Activated B cell treated with CpG ODN at 0.5 μM for 24 hours (primary cell): ENCODE results near the gene ITGA5. TPM values are rescaled to one million over a fixed set of nuclear protein-coding genes. Genes with fewer than 3 reads are reported as not detected.
A peak's percentile ranks its signal among the peaks of the same experiment; 100 is the strongest.

Source experiments
- ATAC-seq: fragments of 200-7000 bp; cut with Tn5 transposase; one replicate; pipeline ENCODE4 v1.10.0; 2021; ENCODE audit warnings: low read depth, mild to moderate bottlenecking, moderate library complexity
- CTCF ChIA-PET: fragments of 350-600 bp; sonication (Branson Sonifier 250); formaldehyde crosslinking; loops from one replicate; lab custom pipeline; 2021; ENCODE audit warnings: antibody characterized with exemption; lab: Charles Lee
- POLR2A ChIA-PET: fragments of 350-600 bp; sonication (Branson Sonifier 250); formaldehyde crosslinking; loops from one replicate; lab custom pipeline; 2021; ENCODE audit warnings: antibody characterized with exemption; lab: Charles Lee
- DNase-seq: peaks from one replicate; pipeline ENCODE4 v3.0.0; 2022
- H3K27ac Mint-ChIP-seq: one replicate; pipeline ENCODE4 v1.8.0; 2020; ENCODE audit warnings: mixed read lengths
- H3K27me3 Mint-ChIP-seq: one replicate; pipeline ENCODE4 v1.8.0; 2021; ENCODE audit warnings: mixed read lengths
- H3K36me3 Mint-ChIP-seq: one replicate; pipeline ENCODE4 v1.8.0; 2021; ENCODE audit warnings: low read depth, mixed read lengths
- H3K4me1 Mint-ChIP-seq: one replicate; pipeline ENCODE4 v1.8.0; 2021; ENCODE audit warnings: mixed read lengths
- H3K4me3 Mint-ChIP-seq: one replicate; pipeline ENCODE4 v1.8.0; 2020; ENCODE audit warnings: mild to moderate bottlenecking, mixed read lengths
- H3K9me3 Mint-ChIP-seq: one replicate; pipeline ENCODE4 v1.8.0; 2020; ENCODE audit warnings: mixed read lengths
- intact Hi-C: fragments of 100-400 bp; cut with micrococcal nuclease; formaldehyde crosslinking; loops from one replicate; pipeline ENCODE4 v1.15.1; 2024
- total RNA-seq: library from RNA; stranded (reverse); gene quantifications from 2 replicates; pipeline ENCODE4 v1.2.3, GENCODE V29; 2022
- TF ChIP-seq, protein P1 (sequence below): fragments of 200-600 bp; IDR thresholded peaks from one replicate; pipeline ENCODE4 v1.8.0; 2022; ENCODE audit warnings: antibody characterized with exemption, mild to moderate bottlenecking

Gene ITGA5
- total RNA-seq, 1 donor from 2014 or later = 1.0 TPM

- ChIA-PET POLR2A (interaction anchor here (0.6 to 1.5 kb wide), 9 partner anchors 10 to 151 kb away, joined by 3 to 8 read pairs (median 5); partner anchors contain the start of genes CBX5 and COPZ1), CTCF (interaction anchor here (0.8 to 3.0 kb wide), 21 partner anchors 10 to 155 kb away, joined by 3 to 22 read pairs (median 5); partner anchors contain the start of gene ZNF385A)
- Mint-ChIP-seq H3K4me1 (peaks cover 22% of the 10 kb centered on the region), H3K4me3 (peak overlapping the region; percentile 55), H3K27me3 (no peaks in the 10 kb centered on the region), H3K9me3 (no peaks in the 10 kb centered on the region), H3K27ac (no peak overlapping the region), H3K36me3 (peaks cover 13% of the 10 kb centered on the region)
- ATAC-seq = peak; percentile 95
- TF ChIP-seq, protein P1, sequence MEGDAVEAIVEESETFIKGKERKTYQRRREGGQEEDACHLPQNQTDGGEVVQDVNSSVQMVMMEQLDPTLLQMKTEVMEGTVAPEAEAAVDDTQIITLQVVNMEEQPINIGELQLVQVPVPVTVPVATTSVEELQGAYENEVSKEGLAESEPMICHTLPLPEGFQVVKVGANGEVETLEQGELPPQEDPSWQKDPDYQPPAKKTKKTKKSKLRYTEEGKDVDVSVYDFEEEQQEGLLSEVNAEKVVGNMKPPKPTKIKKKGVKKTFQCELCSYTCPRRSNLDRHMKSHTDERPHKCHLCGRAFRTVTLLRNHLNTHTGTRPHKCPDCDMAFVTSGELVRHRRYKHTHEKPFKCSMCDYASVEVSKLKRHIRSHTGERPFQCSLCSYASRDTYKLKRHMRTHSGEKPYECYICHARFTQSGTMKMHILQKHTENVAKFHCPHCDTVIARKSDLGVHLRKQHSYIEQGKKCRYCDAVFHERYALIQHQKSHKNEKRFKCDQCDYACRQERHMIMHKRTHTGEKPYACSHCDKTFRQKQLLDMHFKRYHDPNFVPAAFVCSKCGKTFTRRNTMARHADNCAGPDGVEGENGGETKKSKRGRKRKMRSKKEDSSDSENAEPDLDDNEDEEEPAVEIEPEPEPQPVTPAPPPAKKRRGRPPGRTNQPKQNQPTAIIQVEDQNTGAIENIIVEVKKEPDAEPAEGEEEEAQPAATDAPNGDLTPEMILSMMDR = peak; percentile 60
- intact Hi-C loops = loop anchor here (1.0 to 5.0 kb wide), 9 partner anchors 10 to 362 kb away; partner anchors contain the start of gene HOXC8
- peak; percentile 78 for DNase-seq
These were observed 50.1 kb downstream of the ITGA5 start for GRCh38 chr12:54368709-54369596.

DNA sequence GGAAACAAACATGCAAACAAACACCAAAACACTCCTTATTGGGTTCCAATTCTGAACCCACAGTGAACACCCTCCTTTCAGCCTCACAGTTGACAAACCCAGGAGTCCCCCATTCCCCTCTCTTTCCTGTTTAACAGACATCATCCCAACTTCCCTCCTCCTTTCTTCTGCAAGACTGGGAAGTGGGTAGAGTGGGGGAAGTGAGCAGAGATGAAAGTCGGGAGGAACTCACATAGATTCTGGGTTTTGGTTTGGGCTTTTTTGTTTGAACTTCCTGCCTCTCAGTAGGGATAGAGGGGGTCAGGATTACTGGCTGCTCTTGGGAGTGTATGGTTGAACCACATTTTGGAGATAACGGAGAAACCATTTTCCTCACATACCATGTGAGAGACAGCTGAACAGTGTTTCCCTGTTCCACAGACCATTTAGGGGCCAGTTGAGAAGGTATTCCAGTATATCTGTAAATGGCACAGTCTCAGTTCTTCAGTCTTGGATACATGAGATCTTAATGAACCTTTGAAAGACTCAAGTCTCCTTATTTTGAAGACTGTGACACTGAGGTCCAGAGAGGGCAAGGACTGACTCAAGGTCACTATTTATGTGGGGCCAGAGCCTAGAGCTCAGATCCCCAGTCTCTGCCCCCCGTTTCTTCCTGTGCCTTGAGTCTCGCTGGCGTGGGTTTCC lies 50.9 kb downstream of the ITGA5 start:
- peaks cover 23% of the 10 kb centered on the region for H3K4me1 Mint-ChIP-seq
- TF ChIP-seq, protein P1 = no peak
- no peaks in the 10 kb centered on the region for H3K9me3 Mint-ChIP-seq
- ChIA-PET CTCF (interaction anchor here (0.8 to 3.0 kb wide), 22 partner anchors 10 to 154 kb away, joined by 3 to 22 read pairs (median 4); partner anchors contain the start of gene ZNF385A), POLR2A (interaction anchor here (0.6 to 1.5 kb wide), 8 partner anchors 9 to 150 kb away, joined by 3 to 8 read pairs (median 5); partner anchors contain the start of genes CBX5 and COPZ1)
- H3K27ac Mint-ChIP-seq = no peak overlapping the region
- H3K36me3 Mint-ChIP-seq = peaks cover 11% of the 10 kb centered on the region
- H3K27me3 Mint-ChIP-seq = no peaks in the 10 kb centered on the region
- peak overlapping the region; percentile 55 for H3K4me3 Mint-ChIP-seq
- DNase-seq (no peak), ATAC-seq (peak; percentile 20)
- intact Hi-C loops = loop anchor here (1.0 to 5.0 kb wide), 9 partner anchors 11 to 361 kb away; partner anchors contain the start of gene HOXC8

DNA sequence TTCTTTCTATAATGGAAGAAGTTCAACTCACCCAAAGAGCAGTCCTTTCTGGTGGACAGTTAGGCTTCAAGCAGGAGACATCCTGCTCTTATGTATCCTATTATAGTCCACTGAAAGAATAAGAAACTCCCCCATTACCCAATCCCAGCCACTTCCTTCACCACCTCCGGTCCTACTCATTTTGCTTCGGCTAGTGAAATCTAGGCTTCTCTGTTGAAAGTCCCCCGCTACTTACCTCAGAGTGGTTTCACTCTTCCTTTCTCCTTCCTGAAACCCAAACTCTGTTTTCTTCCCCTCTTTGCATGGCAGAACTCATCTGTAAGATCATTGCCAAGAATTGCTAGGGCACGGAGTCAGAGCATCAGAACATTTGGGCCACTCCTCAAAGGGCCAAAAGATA lies 54.7 kb downstream of the ITGA5 start, which contains the start of gene GPR84:
Gene GPR84, minus strand, starts transcription at position 74 of the 400 bp plus-strand sequence. CDS start 635 bp downstream, outside the sequence.
- Mint-ChIP-seq H3K9me3 (no peaks in the 10 kb centered on the region), H3K4me1 (peaks cover 31% of the 10 kb centered on the region), H3K4me3 (no peak within 1 kb of the TSS), H3K27me3 (no peaks in the 10 kb centered on the region), H3K36me3 (no peaks in the 10 kb centered on the region), H3K27ac (peak within 1 kb of the TSS; percentile 26)
- CTCF ChIA-PET = no interaction called here
- TF ChIP-seq, protein P1 = no peak
- intact Hi-C loops = no loop called here
- ATAC-seq (no peak), DNase-seq (no peak)
- POLR2A ChIA-PET = no interaction called here

- no peaks in the 10 kb centered on the region for H3K36me3 Mint-ChIP-seq
- no peak for ATAC-seq
- no peaks in the 10 kb centered on the region for H3K27me3 Mint-ChIP-seq
- CTCF ChIA-PET = interaction anchor here (2.2 kb wide), 1 partner anchor 71 kb away, joined by 10 read pairs; no protein-coding TSS in a partner anchor
- no peaks in the 10 kb centered on the region for H3K9me3 Mint-ChIP-seq
- DNase-seq = no peak
- no peak overlapping the region for H3K4me3 Mint-ChIP-seq
- H3K27ac Mint-ChIP-seq = no peak overlapping the region
- TF ChIP-seq, protein P1 = no peak
- peaks cover 23% of the 10 kb centered on the region for H3K4me1 Mint-ChIP-seq
- intact Hi-C loops = no loop called here
- POLR2A ChIA-PET = no interaction called here
These were observed 55.4 kb downstream of the ITGA5 start for GRCh38 chr12:54363618-54364017.
